ENCODE measurements around the gene XDH. TPM values are rescaled to one million over a fixed set of nuclear protein-coding genes. Genes with fewer than 3 reads are reported as not detected.

Gene XDH
- polyA plus RNA-seq, 1 of the 3 experiments (the other 2 are of a cell fraction): 0.33 TPM

DNA sequence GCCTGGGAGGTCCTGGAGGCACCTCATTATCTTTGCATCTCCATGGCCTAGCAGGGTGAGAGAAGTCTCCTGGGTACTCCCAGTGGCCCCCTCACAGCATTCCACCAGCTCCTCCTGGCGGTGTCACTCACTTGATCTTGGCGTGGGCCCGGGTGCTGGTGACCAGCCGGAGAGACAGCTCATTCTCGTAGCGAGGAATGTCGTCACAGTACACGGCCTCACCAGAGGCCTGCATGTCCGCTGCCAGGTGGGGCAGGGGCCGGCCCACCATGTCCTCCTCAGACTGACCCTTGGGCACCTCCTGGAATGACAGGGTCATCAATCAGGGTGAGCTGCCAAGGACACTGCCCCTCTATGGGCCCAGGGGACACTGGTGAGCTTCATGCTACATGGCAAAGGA is 42.4 kb downstream of the XDH start:
- no peaks in the 10 kb centered on the region for H3F3A ChIP-seq (replicated peaks; ENCODE audit: insufficient read depth)
- POLR2A ChIA-PET: no interaction called here
- CTCF ChIA-PET: interaction anchor here (1.4 kb wide), 1 partner anchor 16 kb away, joined by 5 read pairs; no protein-coding TSS in a partner anchor
- H3K9me3 ChIP-seq: no peaks in the 10 kb centered on the region
- H3K4me3 ChIP-seq (ENCODE audit: low read depth in 2 of 2, low read length in 1 of 2): no peak overlapping the region
- no peaks in the 10 kb centered on the region for H3K36me3 ChIP-seq (replicated peaks in 1 of 2; ENCODE audit: control insufficient read depth in 1 of 2, insufficient read depth in 2 of 2, low read length in 1 of 2)
- H4K20me1 ChIP-seq (ENCODE audit: insufficient read depth): no peaks in the 10 kb centered on the region
- DNase-seq: no peak
- 85% methylated on average over 10 of the region's 10 CpGs for WGBS (ENCODE audit: low lambda C conversion rate)
- TF ChIP-seq JUND (IDR thresholded peaks at IDR 0.05): no peak
- TF ChIP-seq MEF2A (IDR thresholded peaks at IDR 0.05; ENCODE audit: borderline replicate concordance, low read depth): no peak
- no peak for TF ChIP-seq TAF1 (IDR thresholded peaks at IDR 0.05; ENCODE audit: borderline replicate concordance, low read depth, low read length)
- TF ChIP-seq, protein P1, sequence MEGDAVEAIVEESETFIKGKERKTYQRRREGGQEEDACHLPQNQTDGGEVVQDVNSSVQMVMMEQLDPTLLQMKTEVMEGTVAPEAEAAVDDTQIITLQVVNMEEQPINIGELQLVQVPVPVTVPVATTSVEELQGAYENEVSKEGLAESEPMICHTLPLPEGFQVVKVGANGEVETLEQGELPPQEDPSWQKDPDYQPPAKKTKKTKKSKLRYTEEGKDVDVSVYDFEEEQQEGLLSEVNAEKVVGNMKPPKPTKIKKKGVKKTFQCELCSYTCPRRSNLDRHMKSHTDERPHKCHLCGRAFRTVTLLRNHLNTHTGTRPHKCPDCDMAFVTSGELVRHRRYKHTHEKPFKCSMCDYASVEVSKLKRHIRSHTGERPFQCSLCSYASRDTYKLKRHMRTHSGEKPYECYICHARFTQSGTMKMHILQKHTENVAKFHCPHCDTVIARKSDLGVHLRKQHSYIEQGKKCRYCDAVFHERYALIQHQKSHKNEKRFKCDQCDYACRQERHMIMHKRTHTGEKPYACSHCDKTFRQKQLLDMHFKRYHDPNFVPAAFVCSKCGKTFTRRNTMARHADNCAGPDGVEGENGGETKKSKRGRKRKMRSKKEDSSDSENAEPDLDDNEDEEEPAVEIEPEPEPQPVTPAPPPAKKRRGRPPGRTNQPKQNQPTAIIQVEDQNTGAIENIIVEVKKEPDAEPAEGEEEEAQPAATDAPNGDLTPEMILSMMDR (IDR thresholded peaks at IDR 0.05): no peak
- TF ChIP-seq, protein P2, sequence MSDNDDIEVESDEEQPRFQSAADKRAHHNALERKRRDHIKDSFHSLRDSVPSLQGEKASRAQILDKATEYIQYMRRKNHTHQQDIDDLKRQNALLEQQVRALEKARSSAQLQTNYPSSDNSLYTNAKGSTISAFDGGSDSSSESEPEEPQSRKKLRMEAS (IDR thresholded peaks at IDR 0.05; ENCODE audit: low read depth): no peak
- no peak for TF ChIP-seq EZH2phosphoT487 (IDR thresholded peaks at IDR 0.05; ENCODE audit: borderline replicate concordance, low read depth)
- TF ChIP-seq EP300 (IDR thresholded peaks at IDR 0.05; ENCODE audit: borderline replicate concordance in 1 of 2, low read depth in 1 of 2, low read length in 1 of 2): no peak
- TF ChIP-seq RXRA (IDR thresholded peaks at IDR 0.05; ENCODE audit: borderline replicate concordance, low read depth): no peak
- no peak for TF ChIP-seq SIN3A (IDR thresholded peaks at IDR 0.05; ENCODE audit: borderline replicate concordance, low read depth, low read length)
- no peak for TF ChIP-seq TCF12 (IDR thresholded peaks at IDR 0.05)
- TF ChIP-seq, protein P3, sequence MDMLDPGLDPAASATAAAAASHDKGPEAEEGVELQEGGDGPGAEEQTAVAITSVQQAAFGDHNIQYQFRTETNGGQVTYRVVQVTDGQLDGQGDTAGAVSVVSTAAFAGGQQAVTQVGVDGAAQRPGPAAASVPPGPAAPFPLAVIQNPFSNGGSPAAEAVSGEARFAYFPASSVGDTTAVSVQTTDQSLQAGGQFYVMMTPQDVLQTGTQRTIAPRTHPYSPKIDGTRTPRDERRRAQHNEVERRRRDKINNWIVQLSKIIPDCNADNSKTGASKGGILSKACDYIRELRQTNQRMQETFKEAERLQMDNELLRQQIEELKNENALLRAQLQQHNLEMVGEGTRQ (IDR thresholded peaks at IDR 0.05; ENCODE audit: borderline replicate concordance, low read depth, low read length): no peak
- TF ChIP-seq, protein P4, sequence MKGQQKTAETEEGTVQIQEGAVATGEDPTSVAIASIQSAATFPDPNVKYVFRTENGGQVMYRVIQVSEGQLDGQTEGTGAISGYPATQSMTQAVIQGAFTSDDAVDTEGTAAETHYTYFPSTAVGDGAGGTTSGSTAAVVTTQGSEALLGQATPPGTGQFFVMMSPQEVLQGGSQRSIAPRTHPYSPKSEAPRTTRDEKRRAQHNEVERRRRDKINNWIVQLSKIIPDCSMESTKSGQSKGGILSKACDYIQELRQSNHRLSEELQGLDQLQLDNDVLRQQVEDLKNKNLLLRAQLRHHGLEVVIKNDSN (IDR thresholded peaks at IDR 0.05; ENCODE audit: borderline replicate concordance, low read depth): no peak
- TF ChIP-seq, protein P5, sequence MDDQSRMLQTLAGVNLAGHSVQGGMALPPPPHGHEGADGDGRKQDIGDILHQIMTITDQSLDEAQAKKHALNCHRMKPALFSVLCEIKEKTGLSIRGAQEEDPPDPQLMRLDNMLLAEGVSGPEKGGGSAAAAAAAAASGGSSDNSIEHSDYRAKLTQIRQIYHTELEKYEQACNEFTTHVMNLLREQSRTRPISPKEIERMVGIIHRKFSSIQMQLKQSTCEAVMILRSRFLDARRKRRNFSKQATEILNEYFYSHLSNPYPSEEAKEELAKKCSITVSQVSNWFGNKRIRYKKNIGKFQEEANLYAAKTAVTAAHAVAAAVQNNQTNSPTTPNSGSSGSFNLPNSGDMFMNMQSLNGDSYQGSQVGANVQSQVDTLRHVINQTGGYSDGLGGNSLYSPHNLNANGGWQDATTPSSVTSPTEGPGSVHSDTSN (IDR thresholded peaks at IDR 0.05): no peak
- no peak for TF ChIP-seq CHD2 (IDR thresholded peaks at IDR 0.05; ENCODE audit: low read length, partially characterized antibody)
- TF ChIP-seq ELF1 (IDR thresholded peaks at IDR 0.05): no peak
- TF ChIP-seq SMC3 (IDR thresholded peaks at IDR 0.05; ENCODE audit: low read depth, low read length): no peak
- no peak for TF ChIP-seq NRF1 (IDR thresholded peaks at IDR 0.05; ENCODE audit: low read depth, low read length)
- H3K9ac ChIP-seq: no peak overlapping the region
- no peaks in the 10 kb centered on the region for H3K9me2 ChIP-seq
- no peak overlapping the region for H3K4me2 ChIP-seq
- H2AFZ ChIP-seq (ENCODE audit: low read depth): no peak overlapping the region
- H3K79me2 ChIP-seq (ENCODE audit: insufficient read depth): no peaks in the 10 kb centered on the region
- H3K27ac ChIP-seq (ENCODE audit: low read depth in 2 of 2, low read length in 1 of 2): no peak overlapping the region
- no peaks in the 10 kb centered on the region for H3K4me1 ChIP-seq (ENCODE audit: control insufficient read depth in 1 of 2, insufficient read depth in 2 of 2, low read depth in 1 of 2, low read length in 1 of 2)
- H3K27me3 ChIP-seq (ENCODE audit: insufficient read depth): no peaks in the 10 kb centered on the region

All from SK-N-SH (cell line).